Ishikawa (cell line): ENCODE results near the gene LYSMD3.

Source experiments
- CEBPB ChIP-seq: IDR thresholded peaks from 2 replicates; pipeline ENCODE4 v1.6.1; 2012
- CREB1 ChIP-seq: IDR thresholded peaks from 2 replicates; pipeline ENCODE4 v1.6.1; 2012; ENCODE audit warnings: low read depth
- EGR1 ChIP-seq: IDR thresholded peaks from 2 replicates; pipeline ENCODE4 v1.6.1; 2012
- EP300 ChIP-seq: IDR thresholded peaks from 2 replicates; pipeline ENCODE4 v1.6.1; 2012; ENCODE audit warnings: borderline replicate concordance
- FOXM1 ChIP-seq: IDR thresholded peaks from 2 replicates; pipeline ENCODE4 v1.6.1; 2012; ENCODE audit warnings: low read depth, borderline replicate concordance
- MAX ChIP-seq: IDR thresholded peaks from 2 replicates; pipeline ENCODE4 v1.6.1; 2012
- NFIC ChIP-seq: IDR thresholded peaks from 2 replicates; pipeline ENCODE4 v1.6.1; 2012
- RAD21 ChIP-seq: IDR thresholded peaks from 2 replicates; pipeline ENCODE4 v1.6.1; 2012; ENCODE audit warnings: low read depth
- TAF1 ChIP-seq: IDR thresholded peaks from 2 replicates; pipeline ENCODE4 v1.6.1; 2012; ENCODE audit warnings: low read depth, mild to moderate bottlenecking
- TCF12 ChIP-seq: IDR thresholded peaks from 2 replicates; pipeline ENCODE4 v1.6.1; 2012; ENCODE audit warnings: low read depth
- TEAD4 ChIP-seq: IDR thresholded peaks from 2 replicates; pipeline ENCODE4 v1.6.1; 2012
- USF1 ChIP-seq: IDR thresholded peaks from 2 replicates; pipeline ENCODE4 v1.6.1; 2012
- YY1 ChIP-seq: IDR thresholded peaks from 2 replicates; pipeline ENCODE4 v1.6.1; 2012; ENCODE audit warnings: low read depth
- ZBTB7A ChIP-seq: IDR thresholded peaks from 2 replicates; pipeline ENCODE4 v1.6.1; 2012; ENCODE audit warnings: low read depth
- TF ChIP-seq, protein P1 (sequence below): IDR thresholded peaks from 2 replicates; pipeline ENCODE4 v1.6.1; 2012; ENCODE audit warnings: low read depth, mild to moderate bottlenecking

The LYSMD3 gene

DNA sequence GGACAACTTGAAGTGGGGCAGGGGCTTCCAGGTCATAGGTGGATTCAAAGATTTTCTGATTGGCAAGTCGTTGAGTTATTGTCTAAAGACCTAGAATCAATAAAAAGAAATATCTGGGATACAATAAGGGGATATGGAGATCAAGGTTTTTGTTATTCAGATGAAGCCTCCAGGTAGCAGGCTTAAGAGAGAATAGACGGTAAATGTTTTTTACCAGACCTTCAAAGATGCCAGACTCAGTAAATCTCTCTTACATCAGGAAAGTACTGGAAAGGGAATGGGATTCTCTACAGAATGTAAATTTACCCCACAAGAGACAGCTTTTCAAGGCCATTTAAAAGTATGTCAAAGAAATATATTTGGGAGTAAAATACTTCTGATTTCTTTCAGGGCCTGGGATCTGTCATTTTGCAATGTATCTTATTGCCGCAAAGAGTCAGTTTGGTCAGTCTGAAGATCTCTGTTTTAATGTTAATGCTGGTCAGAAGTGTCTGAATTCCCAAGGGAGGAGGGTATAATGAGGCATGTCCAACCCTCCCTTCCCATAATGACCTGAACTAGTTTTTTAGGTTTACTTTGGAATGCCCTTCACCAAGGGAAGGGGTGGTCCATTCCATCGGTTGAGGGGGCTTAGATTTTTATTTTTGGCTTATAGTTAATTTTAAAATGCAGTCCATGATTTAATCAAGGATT lies 13.6 kb upstream of the LYSMD3 start:
- TF ChIP-seq, protein P1, sequence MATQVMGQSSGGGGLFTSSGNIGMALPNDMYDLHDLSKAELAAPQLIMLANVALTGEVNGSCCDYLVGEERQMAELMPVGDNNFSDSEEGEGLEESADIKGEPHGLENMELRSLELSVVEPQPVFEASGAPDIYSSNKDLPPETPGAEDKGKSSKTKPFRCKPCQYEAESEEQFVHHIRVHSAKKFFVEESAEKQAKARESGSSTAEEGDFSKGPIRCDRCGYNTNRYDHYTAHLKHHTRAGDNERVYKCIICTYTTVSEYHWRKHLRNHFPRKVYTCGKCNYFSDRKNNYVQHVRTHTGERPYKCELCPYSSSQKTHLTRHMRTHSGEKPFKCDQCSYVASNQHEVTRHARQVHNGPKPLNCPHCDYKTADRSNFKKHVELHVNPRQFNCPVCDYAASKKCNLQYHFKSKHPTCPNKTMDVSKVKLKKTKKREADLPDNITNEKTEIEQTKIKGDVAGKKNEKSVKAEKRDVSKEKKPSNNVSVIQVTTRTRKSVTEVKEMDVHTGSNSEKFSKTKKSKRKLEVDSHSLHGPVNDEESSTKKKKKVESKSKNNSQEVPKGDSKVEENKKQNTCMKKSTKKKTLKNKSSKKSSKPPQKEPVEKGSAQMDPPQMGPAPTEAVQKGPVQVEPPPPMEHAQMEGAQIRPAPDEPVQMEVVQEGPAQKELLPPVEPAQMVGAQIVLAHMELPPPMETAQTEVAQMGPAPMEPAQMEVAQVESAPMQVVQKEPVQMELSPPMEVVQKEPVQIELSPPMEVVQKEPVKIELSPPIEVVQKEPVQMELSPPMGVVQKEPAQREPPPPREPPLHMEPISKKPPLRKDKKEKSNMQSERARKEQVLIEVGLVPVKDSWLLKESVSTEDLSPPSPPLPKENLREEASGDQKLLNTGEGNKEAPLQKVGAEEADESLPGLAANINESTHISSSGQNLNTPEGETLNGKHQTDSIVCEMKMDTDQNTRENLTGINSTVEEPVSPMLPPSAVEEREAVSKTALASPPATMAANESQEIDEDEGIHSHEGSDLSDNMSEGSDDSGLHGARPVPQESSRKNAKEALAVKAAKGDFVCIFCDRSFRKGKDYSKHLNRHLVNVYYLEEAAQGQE = no peak
- no peak for TF ChIP-seq EP300
- no peak for TF ChIP-seq ZBTB7A
- no peak for TF ChIP-seq USF1
- TF ChIP-seq TEAD4 = no peak
- no peak for TF ChIP-seq NFIC
- no peak for TF ChIP-seq MAX
- TF ChIP-seq TCF12 = no peak
- no peak for TF ChIP-seq RAD21
- TF ChIP-seq TAF1 = no peak
- TF ChIP-seq YY1 = no peak
- no peak for TF ChIP-seq EGR1
- TF ChIP-seq CREB1 = no peak
- no peak for TF ChIP-seq CEBPB
- TF ChIP-seq FOXM1 = no peak

DNA sequence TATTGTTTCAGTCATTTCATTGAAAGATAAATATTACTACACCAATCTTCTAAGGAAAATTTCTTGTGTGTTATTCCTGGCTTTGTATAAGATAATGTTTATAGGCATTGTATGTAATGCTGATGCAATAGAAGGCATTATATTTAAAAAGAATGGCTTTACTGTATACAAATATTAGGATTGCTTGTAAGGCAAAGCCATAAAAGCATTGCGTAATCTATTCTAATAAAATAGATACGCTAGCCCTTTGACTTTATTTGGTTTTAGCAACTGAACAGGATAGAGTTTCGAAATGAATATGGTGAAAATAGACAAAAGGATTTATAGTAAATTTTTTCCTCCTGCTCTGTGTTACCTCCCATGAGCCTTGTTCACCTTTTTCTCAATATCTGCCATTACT lies 5.5 kb upstream of the LYSMD3 start:
- peak; percentile 64 for TF ChIP-seq CEBPB
- TF ChIP-seq TEAD4 = no peak
- no peak for TF ChIP-seq EP300
- TF ChIP-seq FOXM1 = no peak
- no peak for TF ChIP-seq TAF1
- TF ChIP-seq MAX = no peak
- TF ChIP-seq YY1 = no peak
- no peak for TF ChIP-seq USF1
- TF ChIP-seq, protein P1 = no peak

GRCh38 chr5:90533794-90534193 lies 4.4 kb upstream of the LYSMD3 start:
- no peak for TF ChIP-seq USF1
- TF ChIP-seq TEAD4 = no peak
- no peak for TF ChIP-seq EP300

DNA sequence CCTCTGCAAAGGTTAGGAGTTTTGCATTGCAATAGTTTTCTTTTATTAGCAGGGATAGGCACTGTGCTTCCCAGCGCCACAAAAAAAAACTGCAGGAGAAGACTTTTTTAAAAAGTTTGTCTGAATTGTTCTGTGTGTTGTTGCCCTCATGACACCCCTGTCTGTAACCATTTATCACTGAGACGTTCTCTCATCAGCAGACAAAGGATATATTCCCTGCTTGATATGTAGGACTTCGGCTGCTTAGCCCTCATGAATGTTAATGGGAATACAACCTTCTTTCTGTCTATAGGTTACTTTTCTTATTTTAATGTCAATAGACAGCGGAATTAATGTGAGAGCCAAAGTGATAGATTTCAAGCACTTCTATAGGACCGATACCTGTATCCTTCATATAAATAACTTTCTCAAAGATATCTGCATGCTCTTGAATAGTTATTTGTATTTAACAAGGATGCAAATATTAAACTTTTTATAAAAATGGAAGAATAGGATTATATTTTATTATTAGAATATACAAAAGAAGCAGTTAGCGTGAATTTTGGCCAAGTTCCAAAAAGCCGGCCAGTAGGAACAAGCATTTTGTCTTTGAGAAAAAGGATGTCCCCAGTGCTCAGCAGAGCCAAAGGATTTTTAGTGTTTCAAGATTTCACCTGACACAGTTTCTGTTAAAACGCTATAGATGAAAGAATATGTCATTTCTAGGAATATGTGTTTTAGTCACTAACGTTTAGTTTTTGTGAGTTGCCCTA lies 1.5 kb upstream of the LYSMD3 start:
- no peak for TF ChIP-seq MAX
- TF ChIP-seq NFIC = 0 out of 2 replicates have a peak, but pooled peaks have one; percentile 43

DNA sequence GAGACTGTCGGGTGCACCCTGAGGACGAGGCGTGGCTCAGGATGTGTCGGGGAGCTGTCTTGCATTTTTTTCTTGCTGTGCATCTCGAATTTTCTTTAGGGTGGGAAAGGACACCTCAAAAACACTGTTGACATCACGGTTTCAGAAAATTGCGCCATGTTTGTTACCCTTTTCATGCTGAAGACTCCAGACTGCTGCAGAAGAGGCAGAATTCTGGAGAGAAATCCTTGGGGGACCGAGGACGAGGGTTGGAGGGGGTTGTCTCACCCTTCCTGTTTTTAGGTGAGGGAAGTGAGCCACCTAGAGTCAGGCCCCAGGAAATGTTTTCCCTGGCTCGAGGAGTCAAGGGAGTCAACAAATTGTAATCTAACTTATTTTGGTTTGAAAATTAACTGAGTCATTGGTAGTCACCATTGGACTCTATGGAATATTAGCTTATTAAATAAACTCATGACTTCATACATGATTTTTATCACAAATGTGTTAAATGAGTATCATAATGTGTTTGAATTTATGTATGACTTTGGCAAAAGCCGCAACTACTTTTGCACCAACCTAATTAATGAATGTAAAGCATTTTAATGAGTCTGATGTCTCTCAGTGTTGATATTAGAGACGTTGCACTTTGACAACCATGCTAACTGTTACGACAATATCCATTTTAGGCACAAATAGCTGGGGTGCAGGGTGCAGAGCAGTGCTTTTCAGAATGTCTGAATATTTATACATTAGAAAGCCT lies 724 bp upstream of the LYSMD3 start:
- TF ChIP-seq ZBTB7A (0 out of 2 replicates have a peak, but pooled peaks have one; percentile 21), NFIC (peak; percentile 26; the same call in 1 of the 2 replicates), MAX (no peak), TEAD4 (no peak), CEBPB (no peak), FOXM1 (peak; percentile 69; the same call in 1 of the 2 replicates), RAD21 (peak; percentile 81)
